Fibroblast of skin of abdomen (primary cell): ENCODE data around the gene REC8.
"Not testable (repeated sequence)": the region's sequence is repeated elsewhere in the genome, so short reads cannot be mapped to it uniquely, and the experiment has no call there.

Experiments used
- DNase-seq: peaks from one replicate; pipeline ENCODE4 v3.0.0-alpha.2; 2013

REC8 gene

DNA sequence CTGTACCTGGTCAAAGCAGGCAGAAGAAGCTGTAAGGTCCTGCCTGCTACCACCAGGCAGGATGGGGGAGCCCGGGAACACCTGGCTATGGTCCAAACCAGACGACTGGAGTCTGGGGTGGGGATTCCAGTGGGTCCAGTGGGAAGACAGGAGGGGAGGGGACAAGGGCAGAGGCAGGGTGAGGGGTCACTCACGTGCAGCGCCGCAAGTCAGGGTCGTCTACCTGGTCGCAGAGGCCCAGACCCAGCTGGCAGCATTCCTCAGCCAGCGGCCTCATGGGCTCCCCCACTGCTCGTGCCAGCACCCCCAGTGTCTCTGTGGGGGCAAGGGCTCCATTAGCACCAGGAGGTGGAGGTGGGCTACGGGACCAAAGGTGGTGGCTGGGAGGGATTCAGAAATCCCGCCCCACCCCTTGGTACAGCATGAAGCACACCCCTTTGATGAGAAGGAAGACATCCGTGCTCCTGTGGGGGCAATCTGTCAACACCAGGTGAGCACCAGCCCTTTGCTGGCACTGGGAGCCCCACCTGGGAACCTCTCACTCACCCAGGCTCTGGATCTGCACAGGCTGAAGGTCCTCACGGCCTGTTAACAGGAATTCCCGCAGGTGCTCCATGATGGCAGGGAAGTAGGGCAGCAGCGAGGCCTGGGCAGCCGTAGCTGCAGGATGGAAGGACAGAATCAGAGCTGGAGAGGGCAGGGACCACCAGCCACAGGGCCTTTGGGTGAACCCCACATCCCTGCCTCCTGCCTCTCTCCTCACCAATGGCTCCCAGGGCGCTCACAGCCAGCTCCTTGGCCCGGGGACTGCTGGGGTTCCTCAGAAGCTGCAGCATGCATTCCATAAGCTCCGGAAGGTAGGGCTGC lies 12.5 kb downstream of the REC8 start:
- DNase-seq: no peak

DNA sequence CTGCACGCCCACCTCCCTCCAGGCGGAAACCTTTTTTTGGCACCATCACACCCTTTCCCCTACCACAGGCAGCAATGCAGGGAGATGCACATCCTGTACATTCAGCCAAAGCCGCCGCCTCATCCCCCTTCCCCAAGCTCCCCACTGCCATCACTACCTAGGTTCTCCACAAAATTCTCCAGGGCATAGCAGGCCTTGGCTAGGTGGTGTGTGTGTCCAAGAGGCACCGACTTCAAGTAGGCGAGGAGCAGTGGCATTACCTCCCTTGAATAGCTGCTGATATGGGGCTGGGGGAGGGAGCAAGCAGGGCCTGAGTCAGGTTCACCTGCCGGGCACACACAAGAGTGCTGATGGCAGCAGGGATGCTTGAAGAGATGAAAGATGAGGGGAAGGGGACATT lies 13.1 kb downstream of the REC8 start:
- no peak for DNase-seq

DNA sequence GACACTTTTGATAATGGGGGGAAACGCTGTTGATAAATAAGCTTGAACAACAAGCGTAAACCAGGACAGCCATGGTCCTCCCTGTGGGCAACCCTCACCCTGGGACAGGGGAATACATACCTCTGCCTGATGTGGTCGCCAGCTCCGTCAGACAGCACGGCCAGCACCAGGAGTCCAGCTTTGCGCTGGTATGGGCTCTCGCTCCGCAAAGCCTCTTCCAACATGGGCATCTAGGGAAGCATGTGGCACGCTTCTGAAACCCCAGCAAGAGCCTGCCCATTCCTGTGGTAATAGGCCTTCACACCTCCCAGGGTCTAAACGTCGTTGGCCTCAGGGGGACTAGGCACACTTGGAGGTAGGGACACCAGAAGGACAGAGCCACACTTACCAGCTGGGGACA lies 13.9 kb downstream of the REC8 start:
- no peak for DNase-seq

DNA sequence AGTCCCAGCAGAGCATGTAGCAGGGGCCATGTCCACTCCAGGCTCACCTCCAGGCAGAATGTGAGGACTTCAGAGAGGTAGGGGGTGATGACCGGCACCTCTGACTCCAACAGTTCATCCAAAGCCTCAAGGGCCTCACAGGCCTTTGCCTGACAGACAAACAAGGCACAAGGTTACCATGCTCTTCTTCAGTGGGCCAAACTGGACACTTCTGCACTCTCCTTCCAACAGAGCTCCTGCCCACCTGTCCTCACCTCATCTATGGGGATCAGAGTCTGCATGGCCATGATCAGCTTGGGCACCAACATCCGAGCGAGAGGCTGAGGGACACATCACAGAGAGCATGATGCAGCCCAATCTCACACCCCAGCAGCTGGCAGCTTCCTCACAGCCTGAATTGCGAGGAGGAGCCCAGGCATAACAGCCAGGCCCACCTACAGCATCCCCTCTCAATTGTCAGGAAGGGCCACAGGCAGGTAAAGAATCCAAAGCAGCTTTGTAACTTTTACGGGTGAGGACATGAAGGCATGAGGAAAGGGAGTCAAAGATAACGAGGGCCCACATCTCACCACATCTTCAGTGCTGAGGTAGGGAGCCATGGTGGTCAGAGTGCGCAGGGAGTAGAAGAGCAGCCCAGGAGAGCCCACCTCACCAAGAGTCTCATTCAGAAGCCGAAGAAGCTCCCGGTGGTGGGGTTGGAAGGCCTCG lies 15.1 kb downstream of the REC8 start:
- no peak for DNase-seq

DNA sequence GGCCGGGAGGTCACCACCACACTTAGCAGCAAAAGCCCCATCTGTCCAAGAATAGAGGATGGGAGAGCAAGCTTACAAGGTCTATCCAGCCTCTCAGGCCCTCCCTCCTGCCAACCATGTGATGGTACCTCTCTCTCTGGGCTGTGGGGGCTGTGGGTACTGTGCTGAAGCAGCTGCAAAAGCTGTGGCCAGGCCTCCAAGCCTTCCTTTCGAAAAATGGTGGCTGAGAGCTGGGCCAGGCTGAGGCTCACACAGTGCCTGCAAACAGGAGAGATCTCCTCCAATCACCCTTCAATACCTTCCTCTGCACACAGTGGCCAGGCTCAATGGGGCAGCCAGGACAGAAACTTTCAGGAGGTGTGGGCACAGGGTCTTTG lies 15.6 kb downstream of the REC8 start:
- DNase-seq: no peak

DNA sequence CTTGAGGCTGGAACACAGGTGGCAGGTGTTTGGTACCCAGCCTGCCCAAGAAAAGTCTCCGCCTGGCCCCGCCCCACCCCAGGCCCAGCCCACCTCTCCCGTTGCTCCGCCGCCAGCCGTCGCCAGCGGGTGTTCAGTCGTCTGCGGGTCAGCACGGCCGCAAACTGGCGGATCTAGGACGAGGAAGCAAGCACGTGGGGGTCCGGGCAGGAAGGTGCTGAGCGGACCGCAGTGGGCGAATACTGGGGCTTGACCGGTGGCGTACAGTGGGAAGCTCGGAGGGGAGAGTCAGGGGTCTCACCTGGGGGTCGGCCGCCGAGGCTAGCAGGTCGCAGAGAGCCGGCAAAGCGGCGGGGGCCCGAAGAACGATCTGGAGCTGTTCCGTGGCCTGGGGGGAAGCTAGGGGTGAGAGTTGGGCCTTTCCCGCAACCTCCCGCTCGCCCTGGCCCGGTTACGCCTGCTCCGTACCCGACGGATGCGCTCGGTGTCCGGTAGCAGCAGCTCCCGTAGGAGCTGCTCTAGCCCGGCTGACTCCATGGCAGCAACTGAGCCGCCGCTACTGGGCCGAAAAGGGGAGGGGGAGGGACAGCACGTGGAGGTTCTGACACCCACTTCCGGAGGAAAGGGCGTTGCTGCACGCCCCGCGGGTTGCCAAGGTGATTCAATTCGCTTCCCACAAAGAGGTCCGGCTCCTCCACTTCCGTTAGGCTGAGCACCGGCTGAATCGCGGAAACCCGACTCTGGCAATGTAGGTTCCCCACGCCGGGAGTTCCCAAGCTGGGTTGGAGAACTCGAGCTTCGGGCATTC lies 16.6 kb downstream of the REC8 start, which contains the start of gene IPO4:
IPO4 (minus strand) TSS at position 566 of the 808 bp plus-strand sequence; CDS start at position 537, 29 bp downstream.
- DNase-seq: peak; percentile 98

DNA sequence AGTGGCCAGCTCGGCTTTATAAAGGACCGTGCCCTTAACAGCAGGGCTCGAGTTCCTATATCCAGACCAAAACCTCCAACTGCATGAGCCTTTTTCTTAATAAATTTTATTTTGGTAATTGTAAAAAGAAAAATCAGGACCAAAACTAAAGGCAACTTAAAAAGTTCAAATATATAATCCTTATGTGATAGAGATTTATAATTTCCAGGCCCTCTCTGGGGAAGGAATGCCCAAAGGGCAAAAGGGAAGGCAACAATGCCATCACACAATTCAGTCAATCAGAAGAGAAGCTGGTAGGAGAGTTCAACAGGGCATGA lies 17.1 kb downstream of the REC8 start:
- DNase-seq: no peak

DNA sequence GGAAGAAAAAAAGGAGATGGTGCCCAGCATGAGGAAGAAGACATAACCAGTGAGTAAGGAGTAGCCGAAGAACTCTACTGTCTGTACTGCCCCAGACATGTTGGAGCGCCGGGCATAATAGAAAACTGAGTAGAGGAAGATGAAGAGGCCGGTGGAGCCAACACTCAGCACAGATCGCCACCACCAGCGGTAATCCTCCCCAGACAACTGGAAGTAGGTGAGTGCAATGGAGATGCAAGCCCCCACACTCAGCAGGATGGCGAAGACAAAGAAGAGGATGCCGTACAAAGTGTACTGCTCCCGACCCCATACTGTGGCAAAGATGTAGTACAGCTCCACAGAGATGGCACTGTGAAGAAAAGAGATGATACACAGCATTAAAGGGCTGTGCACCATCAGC lies 17.6 kb downstream of the REC8 start:
- no peak for DNase-seq

DNA sequence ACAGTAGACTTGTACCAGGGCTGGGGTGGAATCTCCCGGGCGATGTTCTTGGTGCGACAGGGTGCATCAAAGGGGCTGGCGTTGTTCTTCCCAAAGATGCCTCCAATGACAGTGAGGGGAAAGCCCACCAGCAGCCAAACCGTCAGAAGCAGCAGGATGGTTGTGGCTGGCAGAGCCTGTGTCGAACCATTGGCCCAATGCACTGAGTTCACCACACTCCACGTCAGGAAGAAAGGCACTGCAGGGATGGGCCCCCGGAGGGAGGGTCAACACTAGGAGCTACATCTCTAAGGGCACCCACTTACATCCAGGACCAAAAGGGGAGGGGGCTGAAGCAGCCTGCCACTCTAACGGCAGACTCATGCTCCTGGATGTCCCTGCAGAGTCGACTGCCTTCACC lies 18.5 kb downstream of the REC8 start:
- DNase-seq: no peak

DNA sequence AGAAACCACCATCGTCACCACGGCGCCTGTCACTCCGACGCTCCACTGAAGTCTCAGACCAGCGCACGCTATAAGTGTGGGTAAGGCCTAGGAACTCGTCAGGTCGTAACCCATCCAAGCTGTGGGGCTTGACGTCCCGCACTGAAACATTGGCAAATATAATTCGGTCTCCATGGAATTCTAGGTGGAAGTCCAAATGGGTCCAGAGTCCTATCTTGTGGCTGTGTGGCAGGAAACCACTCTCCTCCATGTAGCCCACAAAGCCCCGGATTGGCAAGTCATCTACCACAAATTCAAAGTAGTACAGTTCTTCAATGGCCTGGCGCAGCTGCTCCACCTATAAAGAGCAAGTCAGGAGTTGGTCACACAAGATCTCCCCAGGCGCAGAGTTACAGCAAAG lies 21.1 kb downstream of the REC8 start:
- no peak for DNase-seq

DNA sequence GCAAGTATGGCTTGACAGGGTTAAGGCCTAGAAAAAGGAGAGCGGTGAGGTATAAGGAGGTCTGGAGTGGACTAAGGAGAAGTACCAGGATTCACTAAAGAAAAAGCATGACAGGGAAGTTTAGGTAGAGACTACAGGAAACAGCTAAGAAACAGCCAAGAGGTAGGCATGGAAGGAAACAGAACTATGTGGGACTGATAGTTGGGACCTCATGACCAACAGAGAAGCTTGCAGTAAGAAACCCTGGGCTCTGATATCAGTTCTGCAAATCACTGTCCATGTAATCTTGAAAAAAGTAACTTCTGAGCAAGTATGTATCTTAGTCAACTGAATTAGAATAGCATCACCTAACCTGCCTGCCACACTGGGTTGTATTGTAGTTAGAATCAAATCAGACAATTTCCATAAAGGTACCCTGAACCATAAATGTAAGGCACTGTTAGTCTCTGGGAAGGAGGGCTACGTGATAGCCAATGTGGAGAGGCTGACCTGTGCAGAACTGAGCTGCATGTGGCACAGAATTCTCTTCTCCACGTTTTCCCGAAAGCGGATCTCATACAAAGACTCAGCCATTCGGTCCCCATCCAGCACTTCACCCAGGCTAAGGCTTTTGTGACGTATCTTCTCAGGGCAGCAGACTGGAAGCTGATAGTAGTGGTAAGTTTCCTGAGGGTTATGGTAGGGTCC lies 22.4 kb downstream of the REC8 start:
- DNase-seq: no peak

DNA sequence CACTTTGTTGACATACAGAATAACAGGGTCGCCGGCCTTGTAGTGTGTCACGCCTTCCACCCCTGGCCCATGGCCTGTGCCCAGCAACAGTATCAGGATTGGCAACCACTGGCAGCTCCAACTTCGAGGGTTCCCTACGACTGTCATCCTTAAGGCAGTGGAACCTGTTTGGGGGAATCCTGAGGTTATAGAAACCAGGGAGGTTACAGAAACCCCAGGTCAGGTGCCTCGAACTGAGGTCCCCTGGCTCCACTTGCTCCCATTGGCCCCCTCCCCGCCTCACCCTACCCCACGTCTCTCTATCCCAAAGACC lies 22.9 kb downstream of the REC8 start:
- no peak for DNase-seq

DNA sequence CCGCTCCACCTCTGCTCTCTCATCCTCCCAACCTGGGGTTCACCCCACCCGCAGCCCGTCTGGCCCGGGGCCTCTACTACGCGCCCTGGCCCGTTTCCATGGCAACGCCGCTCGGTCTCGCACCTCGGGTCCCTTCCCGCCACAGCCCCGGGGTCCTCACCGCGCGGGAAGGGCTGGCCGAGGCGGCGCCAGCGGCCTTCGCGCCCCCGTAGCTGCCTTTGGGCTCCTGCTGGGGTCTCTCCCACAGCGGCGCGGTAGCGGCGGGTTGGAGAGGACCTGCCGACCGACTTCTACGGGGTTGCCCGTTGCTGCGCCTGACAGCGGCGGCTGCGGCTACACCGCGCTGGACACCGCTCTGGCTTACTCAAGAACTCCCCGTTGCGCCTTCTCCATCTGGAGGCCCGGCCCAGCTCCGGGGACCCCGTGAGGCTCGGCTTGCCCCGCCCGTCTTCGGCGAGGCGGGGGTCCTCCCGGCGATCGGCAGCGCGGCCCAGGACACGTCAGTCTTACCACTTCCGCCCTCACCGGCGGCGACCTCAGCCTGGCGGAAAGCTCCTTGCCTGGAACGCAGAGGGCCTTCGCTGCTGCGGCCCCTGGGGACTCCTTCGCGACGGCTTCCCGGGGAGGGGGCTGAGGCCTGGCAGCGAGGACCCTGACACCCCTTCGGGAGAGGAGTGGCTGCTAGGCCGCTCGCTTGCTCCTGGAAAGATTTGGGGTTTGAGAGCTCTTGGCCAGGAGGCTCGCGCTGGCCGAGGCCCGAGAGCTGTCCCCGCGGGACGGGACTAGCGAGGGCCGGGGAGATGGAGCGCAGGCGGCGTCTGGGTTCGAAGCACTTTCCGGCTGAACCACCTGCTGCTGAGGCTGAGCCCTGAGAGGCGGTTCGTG lies 23.5 kb downstream of the REC8 start, which contains the start of gene TM9SF1:
TM9SF1 (minus strand) TSS at position 256 of the 885 bp plus-strand sequence. CDS start 422 bp downstream, outside the sequence.
- peak; percentile 87 for DNase-seq

DNA sequence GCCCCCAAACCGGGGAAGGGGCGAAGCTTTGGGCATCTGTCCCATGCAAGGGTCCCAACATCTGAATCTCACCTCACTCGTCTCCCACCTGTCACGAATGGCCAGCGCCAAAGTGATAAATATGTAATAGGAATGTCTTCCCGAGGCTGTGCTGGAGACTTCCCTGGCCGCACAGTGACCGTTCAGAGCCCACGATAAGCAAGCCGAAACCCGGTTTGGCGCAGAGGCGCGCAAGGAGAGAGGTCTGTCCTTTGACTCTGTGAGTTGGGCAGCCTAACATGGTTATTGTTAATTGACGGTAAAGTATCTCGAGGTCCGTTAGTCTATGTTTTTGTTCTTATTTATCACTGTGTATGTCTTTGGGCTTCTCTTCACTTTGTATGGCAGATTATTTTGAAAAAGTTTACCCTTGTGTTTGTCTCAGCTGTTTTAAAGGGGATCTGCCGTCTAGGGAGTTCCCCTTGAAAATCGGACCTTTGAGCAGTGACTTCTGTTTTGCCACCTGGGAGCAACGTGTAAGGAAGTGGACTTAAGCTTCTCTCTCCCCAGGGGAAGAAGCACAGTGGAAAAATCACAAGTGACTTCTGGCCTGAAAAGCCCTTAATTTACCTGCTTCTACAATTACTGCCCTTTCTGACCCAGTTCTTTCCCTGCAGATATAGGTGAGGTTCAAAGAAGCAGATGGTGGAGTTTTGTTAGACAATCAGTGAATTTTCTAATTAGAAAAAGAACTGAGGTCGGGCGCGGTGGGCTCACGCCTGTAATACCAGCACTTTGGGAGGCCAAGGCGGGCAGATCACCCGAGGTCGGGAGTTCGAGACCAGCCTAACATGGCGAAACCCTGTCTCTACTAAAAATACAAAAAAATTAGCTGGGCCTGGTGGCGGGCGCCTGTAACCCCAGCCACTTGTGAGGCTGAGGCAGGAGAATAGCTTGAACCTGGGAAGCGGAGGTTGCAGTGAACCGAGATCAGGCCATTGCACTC lies 24.5 kb downstream of the REC8 start:
- DNase-seq: no peak

DNA sequence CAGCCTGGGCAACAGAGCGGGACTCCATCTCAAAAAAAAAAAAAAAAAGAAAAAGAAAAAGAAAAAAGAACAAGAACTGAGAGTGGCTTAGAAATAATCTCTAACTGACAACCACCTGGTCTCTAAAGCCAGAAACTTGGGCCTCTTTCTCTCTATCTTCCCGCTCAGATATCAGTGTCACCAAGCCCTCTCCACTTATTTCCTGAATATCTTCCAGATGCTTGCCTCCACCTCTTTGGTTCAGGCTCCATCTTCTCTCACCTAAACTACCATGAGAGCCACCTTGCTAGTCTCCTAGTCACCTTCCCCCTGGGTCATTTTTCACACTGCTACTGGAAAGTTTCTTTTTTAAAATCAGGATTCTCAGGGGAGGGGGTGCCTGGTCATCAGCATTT lies 25.2 kb downstream of the REC8 start:
- DNase-seq: no peak

DNA sequence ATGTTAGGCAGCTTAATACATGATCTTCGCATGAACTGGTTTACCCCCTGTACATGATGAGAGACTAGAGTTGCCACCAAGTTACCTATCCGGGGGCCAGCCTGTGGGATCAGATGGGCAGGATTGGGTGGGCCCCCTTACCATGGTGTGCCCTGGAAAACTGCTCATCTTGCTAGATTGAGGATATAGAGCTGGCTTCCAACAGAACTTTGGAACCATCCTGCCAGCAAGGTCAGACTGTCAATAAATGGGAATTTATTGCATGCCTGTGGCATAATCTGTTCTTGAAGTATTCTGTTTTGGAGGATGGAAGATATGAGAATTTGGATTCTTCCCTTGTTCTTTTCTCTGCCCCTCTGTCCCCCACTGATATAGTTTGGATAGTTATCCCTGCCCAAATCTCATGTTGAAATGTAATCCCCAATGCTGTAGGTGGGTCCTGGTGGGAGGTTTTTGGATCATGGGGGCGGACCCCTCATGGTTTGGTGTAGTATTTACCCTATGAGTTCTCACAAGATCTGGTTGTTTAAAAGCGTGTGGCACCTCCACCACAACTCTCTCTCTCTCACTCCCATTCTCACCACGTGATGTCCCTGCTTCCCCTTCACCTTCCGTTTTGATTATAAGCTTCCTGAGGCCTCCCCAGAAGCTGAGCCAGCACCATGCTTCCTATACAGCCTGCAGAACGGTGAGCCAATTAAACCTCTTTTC lies 27.1 kb downstream of the REC8 start:
- no peak for DNase-seq

DNA sequence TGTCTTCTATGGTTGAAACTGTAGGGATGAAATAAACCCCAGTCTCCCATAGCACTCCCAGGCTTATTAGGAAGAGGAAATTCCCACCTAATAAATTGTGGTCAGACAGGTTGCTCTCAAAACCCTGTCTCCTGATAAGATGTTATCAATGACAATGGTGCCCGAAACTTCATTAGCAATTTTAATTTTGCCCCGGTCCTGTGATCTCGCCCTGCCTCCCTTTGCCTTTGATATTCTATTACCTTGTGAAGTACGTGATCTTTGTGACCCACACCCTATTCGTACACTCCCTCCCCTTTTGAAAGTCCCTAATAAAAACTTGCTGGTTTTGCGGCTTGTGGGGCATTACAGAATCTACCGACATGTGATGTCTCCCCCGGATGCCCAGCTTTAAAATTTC lies 30.7 kb downstream of the REC8 start:
- DNase-seq: not testable (repeated sequence)

DNA sequence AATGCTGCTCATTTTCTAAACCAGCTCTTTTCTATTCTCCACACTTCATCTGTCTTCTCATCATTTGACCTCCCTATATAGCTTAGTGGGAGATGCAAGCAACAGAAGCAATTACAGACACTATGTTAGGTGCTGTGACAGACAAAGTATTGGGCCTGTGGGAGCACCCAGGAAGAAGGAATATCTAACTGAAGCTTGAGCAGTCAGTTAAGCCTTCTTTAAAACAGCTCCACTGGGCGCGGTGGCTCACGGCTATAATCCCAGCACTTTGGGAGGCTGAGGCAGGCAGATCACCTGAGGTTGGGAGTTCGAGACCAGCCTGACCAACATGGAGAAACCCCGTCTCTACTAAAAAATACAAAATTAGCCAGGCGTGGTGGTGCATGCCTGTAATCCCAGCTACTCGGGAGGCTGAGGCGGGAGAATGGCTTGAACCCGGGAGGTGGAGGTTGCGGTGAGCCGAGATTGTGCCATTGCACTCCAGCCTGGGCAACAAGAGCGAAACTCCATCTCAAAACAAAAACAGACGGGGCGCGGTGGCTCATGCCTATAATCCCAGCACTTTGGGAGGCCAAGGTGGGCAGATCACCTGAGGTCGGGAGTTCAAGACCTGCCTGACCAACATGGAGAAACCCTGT lies 31.5 kb downstream of the REC8 start:
- DNase-seq: not testable (repeated sequence)
